Muscle of back (tissue), 11 donors: ENCODE data around the gene KRTAP5-3. TPM values are rescaled to one million over a fixed set of nuclear protein-coding genes. Genes with fewer than 3 reads are reported as not detected.
A peak's percentile ranks its signal among the peaks of the same experiment; 100 is the strongest.

Experiments used
- DNase-seq, 3 donors: peaks; one replicate each; pipeline versions ENCODE4 v3.0.0 to v3.0.0-alpha.2; 2013
- polyA plus RNA-seq, 10 donors: library from polyadenylated mRNA; unstranded; fragments of 120-200 nt; gene quantifications; one replicate each; pipeline ENCODE4 v1.2.1, GENCODE V29; 2013; ENCODE audit not compliant: insufficient read length in 10 of 10

Gene KRTAP5-3
- polyA plus RNA-seq, 10 donors, result not detected

GRCh38 chr11:1643146-1643690 is 35.0 kb upstream of the KRTAP5-3 start:
- DNase-seq, result no peak

GRCh38 chr11:1642288-1643145 is 34.3 kb upstream of the KRTAP5-3 start:
- DNase-seq, result no peak

DNA sequence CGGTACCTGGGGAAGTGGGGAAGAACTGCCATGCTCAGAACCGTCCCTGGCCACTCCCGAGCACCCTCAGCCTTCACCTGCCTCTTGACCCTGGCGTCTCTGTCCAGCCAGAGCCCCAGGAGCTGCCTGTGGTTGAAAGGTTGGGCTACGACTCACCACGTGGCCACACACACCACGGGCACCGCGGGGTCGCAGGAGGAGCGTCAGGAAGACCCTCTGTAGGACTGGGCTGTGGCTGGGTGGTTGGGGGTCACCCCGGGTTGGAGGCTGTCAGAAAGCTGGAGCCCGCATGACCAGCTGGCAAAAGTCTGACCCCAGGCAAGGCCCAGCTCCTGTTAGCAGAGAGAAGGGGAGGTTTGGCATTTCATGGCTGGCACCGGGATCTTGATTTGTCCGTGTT is 32.8 kb upstream of the KRTAP5-3 start:
- DNase-seq, result no peak

DNA sequence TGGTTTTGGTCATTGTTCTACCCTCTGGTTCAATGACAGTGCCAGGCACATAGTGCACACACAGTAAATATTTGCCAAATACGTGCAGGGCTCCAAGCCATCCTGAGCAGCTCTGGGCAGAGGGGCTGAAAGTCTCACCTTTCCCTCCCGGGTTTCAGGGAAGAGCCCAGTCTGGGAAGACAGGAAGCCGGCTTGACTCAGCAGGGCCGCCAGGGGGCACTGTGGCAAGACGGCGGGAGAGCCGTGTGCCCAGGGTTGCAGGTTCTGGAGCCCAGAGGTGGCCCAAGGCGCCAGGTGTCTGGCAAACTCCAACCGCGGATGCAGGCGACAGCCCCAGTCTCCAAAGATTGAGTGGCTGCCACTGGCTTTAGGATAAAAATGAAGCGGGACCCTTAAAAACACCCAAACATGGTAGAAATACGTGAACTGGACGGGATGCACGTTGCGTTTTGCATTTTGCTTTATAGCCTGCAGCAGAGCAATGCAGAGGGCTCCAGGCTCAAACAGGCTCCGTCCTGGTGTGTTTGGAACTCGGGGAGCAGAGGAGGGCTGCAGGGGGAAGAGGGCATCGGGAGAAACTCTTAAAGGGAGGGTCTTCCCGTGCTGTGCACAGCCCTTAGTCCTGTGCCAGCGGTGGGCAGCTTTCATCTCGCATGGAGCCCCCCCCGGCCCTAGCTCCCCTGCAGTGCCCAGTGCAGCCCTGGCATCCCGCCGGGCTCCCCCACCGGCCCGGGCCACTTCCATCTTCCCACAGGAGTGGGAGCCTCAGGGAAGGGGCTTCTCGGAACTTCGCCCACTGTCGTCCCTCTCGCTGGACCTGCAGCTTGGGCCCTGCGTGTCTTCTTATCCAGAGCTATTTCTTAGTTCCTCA is 32.0 kb upstream of the KRTAP5-3 start:
- DNase-seq, result peak in 2 of 3 donors; percentile 28 to 41

DNA sequence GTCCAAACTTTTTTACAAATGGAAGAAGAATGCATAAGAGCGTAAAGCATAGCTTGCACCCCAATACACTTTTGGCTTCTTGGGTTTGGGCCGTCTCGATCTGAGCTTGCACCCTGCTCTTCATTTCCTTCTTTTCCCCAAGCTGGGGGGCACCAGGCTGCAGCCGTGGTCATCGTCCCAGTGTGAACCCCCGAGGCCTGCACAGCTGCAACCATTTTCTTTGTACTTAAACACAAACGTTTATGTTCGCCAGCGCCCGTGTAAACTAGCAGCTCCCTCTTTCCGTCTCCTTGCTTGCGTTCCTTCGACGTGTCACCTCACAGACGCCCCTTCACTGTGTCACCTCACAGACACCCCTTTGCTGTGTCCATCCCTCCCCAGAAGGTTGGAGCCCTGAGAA is 31.4 kb upstream of the KRTAP5-3 start:
- no peak for DNase-seq

DNA sequence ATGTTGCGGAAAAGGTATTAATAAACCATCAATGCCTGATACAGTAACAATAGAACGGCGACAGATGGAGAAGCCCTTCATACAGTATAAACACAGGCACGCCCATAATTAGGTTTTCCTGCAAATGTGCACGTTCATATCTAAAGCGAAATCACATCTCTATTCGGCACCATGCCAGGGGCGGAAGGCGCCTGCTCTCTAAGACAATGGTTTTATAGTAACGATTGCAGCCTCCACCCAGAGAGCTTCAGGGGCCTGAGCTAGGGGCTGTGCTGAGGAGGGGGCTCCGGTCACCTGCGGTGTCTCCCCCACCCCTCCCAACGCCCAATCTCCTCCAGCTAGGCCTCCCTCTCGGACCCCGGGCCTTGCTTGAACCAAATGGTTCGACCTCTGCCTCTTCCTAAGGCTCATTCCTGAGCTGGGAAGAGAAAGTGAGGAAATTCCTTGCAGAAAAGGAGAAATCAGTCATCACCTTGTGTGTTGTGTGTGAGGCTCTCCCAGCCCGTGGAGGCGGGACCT is 30.9 kb upstream of the KRTAP5-3 start:
- peak in 2 of 3 donors; percentile 22 to 45 for DNase-seq

DNA sequence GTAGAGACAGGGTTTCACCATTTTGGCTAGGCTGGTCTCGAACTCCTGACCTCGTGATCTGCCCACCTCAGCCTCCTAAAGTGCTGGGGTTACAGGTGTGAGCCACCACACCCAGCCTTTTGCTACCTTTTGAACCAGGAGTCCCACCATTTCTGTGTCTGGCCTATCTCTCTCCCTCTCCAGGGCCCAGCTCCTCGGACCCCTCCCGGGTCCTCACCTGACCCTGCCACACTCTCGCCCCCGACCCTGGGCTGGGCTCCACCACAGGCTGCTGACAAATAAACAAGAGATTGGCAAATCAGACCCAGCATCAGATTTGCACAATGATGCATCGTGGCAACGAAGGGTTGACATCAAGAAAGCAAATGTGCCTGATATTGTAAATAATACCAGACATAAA is 30.1 kb upstream of the KRTAP5-3 start:
- no peak for DNase-seq

DNA sequence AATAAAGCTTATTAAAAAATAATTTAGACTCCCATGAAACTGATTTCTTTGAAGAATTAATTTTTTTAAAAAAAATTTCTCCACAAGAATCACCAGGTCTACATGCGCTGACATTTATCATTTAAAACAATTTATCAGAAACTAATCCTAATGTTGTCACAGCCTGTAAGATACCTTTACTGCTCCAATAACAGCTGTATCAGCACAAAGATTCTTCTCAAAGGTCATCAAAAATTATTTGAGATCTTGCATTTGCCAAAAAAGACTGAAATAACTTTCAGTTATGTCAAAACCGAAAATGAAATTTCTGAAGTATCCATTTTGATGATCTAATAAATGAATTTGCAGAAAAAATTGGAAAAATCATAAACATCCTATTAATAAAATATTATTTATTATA is 29.4 kb upstream of the KRTAP5-3 start:
- DNase-seq, result no peak

DNA sequence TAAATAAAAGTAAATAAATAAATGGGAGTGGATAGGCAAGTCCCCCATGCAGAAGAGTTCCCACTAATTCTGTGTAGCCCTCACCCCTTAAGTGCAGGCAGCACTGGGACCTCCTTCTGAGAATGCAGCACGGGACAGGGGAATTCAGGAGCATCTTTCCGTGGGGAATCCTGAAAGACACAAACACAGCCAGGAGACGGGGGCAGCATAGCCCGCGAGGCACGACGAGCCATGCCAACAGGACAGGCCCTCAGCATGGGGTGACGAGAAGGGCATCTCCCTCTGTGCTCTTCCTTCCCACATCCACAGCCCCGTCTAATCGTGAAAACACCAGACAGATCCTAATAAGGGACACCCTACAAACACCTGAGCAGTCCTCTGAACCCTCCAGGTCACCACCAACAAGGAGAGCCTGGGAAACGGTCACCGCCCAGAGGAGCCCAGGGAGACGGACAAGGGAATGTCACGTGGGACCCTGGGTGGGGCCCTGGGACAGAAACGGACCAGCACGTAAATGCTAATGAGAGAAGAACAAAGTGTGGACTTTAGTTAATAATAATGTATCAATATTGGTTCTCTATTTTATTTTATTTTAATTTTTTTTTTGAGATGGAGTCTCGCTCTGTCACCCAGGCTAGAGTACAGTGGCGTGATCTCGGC is 28.2 kb upstream of the KRTAP5-3 start:
- DNase-seq, result no peak

- DNase-seq, result no peak
Observed at GRCh38 chr11:1633864-1634263, 25.6 kb upstream of the KRTAP5-3 start.

DNA sequence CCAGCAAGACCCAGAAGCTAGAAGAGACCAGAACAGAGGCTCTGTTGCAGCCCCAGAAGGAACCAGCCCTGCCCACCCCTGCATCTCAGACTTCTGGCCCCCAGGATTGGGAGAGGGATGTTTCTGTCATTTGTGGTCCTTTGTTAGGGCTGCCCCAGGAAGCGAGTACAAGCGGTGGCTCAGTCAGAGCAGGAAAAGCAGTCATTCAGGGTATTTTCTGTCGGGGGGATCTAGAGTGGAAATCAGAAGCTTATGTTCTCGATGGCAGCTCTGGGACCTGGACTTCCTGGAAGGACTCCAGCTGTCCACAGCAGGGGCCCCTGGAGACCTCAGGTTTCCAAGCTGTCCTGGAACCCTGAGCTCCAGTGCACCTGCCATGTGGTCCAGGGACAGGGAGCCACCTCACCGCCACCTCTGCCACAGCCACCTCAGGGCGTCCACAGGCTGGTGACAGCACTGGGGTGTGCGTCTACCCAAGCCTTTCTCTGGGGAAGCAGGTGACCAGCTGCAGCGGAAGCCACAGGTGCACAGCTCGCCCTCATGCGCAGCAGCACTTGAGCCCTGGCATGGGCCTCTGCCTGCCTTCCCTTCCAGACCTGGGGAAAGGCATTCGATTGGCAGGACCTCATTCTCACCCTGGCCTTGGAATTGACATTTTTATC is 23.9 kb upstream of the KRTAP5-3 start:
- DNase-seq, result no peak

GRCh38 chr11:1631066-1631568 is 22.9 kb upstream of the KRTAP5-3 start:
- DNase-seq, result no peak

DNA sequence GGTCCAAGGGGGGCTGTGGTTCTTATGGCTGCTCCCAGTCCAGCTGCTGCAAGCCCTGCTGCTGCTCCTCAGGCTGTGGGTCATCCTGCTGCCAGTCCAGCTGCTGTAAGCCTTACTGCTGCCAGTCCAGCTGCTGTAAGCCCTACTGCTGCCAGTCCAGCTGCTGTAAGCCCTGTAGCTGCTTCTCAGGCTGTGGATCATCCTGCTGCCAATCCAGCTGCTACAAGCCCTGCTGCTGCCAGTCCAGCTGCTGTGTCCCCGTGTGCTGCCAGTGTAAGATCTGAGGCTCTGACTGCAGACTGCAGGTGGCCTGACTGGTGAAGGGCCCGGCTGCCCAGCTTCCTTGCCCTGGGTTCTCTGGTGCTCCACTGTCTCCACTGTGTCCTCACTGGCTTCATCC is 22.0 kb upstream of the KRTAP5-3 start:
- peak in 2 of 3 donors; percentile 21 to 35 for DNase-seq

DNA sequence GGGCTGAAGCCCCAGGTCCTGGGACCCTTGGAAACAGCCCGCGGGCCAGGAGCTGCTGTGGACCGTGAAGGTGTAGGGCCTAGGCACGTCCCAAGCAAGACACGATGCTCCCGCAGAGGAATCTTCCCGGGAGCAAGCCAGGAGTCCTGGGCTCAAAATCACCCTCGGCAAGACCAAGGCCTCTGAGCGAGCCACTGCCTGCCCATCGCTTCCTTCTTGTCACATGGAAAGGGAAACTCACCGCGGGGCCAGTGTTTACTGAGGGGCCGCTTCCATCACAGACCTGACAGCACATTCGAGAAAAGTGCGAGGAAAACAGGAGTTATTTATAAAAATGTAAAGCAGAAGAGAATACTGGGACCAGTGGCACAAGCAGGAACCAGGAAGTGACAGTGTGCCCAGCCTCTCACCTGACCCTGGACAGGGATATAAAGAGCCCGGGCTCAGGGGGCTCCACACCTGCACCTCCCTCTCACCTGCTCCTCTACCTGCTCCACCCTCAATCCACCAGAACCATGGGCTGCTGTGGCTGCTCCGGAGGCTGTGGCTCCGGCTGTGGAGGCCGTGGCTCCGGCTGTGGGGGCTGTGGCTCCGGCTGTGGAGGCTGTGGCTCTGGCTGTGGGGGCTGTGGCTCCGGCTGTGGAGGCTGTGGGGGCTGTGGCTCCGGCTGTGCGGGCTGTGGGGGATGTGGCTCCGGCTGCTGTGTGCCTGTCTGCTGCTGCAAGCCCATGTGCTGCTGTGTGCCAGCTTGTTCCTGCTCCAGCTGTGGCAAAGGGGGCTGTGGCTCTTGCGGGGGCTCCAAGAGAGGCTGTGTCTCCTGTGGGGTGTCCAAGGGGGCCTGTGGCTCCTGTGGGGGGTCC is 21.3 kb upstream of the KRTAP5-3 start, which contains the start of gene KRTAP5-5:
KRTAP5-5 (plus strand) TSS at position 450 of the 860 bp plus-strand sequence; CDS start at position 516, 66 bp downstream.
- no peak for DNase-seq

DNA sequence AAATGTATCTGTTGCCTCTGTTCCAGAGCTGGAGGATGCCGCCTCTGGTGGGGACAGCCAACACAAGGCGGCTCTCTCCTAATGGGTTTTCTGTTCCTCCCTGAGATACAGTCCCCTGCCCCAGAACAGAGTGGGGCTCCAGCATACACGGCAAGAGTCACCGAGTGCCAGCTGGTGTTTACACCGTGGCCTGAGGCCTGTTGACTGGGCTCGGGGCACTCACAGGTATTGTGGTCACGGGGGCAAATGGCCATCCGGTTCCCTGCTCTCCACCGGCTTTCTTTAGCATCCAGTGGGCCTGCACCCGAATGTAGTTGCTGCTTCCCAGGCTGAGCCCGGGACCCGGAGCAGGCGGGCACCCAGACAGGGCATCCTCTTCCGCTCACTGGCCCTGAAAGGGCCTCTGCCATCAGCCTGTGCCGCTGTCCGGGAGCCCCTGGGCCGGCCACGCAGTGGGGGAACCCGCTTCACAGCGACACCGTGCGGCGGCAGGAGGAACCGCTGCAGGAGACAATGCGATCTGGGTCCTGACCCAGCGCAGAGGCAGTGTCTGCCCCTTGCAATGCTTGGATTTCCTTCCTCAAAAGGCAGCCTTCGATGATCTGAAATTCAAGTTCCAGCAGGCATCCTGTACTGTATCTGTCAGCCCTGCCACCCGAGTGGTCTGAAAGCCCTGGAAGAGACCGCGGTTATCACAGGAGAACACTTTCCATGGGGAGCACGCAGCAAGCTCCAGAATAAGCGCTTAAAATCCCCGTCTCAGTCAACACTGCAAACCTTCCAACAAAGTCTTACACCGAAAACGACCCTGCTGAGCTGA is 20.5 kb upstream of the KRTAP5-3 start:
- DNase-seq, result peak in 2 of 3 donors; percentile 47 to 69

DNA sequence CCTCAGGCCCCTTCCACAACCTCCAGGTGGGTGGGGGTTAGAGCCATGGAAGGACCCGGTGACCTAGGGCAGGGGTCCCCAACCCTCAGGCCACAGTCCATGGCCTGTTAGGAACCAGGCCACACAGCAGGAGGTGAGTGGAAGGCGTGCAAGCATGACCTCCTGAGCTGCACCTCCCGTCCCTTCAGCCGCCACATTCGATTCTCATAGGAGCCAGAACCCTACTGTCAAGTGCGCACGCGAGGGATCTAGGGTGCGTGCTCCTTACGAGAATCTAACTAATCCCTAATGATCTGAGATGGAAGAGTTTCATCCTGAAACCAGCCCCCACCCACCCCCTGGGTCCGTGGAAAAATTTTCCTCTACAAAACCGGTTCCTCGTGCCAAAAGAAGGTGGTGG is 17.3 kb upstream of the KRTAP5-3 start:
- DNase-seq, result no peak

DNA sequence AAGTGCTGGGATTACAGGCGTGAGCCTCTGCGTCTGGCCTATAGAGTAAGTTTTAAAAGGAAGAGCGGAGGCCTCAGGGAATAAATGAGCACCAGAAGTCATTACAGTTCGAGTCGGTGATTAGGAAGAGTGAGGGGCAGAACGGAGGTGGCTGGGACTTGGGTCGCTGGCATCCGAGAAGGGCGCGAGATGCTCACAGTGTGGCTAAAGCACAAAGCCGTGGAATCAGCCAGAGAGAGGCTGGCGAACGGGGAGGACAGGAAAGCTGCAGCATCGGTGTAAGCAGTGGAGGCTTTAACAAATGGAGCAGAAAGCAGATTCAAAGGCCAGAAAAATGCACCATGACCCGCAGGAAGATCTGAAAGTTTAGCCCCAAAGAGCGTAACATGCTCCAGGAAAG is 16.4 kb upstream of the KRTAP5-3 start:
- no peak for DNase-seq

DNA sequence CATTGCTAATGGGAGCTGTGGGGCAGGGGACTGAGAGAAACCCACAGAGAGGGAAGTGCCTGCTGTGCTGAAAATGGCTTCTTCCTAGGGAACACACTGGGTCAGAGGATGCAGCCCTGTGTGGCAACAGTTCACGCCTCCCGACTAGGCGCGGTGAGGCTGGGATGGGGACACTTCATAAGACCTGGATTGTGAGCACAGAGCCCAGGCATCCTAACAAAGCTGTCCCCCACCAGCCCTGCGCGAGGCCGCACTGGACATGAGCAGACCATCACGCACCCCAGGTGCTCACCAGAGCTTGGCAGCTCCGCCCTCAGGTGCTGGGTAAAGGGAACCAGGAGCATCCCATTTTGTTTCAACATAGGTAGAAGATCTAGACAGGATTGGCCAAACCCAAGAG is 15.5 kb upstream of the KRTAP5-3 start:
- no peak for DNase-seq

DNA sequence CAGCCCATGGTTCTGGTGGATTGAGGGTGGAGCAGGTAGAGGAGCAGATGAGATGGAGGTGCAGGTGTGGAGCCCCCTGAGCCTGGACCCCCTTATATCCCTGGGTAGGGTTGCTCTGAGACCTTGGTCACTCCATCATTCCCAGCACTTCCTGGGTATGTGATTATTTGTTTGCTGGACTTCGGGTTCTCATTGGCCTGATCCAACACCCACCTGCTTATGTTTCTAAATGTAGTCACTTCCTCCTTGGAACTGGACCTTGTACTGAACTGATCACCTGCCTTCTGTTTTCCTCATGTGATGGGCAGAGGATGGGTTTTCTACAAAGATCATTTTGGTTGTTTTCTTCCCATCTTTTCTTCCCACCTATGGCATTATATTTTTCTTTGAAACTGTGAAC is 13.8 kb upstream of the KRTAP5-3 start, which contains the start of gene KRTAP5-4:
KRTAP5-4 (minus strand) TSS at position 53 of the 400 bp plus-strand sequence; CDS start at position 8, 45 bp downstream.
- DNase-seq, result no peak
